GM19193 (cell line): ENCODE data around the gene ZNF587.

Experiments
- POLR2A ChIP-seq: IDR thresholded peaks from 4 replicates; pipeline ENCODE4 v1.6.1; 2011; ENCODE audit not compliant: insufficient read depth, insufficient read length; ENCODE audit errors: extremely low read depth

Gene ZNF587

GRCh38 chr19:57905258-57905657, 55.6 kb downstream of the ZNF587 start:
- no peak for TF ChIP-seq POLR2A

DNA sequence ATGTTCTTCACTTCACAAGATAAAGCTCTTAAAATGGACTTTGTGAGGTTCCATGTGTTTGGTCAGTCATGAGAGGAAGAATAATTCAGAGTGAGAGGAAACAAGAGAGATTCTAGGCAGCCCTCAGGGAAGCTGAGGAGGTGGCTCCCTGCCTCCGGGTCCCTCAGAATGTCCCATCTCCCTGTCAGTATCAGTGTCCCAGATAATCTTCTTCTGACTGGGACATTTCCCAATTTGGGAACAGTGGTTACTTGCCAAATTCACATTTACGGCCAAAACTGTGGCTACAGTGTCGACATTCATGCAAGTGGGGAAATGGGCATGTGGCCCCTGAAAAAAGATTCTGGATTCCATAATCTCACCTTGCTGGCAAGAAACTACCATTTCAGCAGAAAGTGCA, 57.7 kb downstream of the ZNF587 start:
- TF ChIP-seq POLR2A = no peak

DNA sequence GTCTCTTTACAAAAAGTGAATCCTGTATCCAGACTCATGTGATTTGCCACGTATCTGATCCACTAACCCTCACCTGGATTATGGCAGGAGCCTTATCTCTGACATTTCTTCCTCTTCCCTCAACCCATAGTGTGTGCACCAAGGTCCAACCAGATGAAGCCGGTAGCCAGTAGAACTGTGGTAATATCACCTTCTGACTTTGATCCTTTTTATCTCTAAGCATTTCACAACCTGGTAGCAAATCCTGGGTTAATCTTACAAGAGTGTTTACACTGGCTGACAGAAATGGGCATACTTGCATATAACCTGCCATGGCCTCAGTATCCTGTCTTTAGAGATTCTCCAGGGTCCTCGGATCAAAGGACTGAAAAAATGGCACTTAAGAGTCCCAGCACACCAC, 64.9 kb downstream of the ZNF587 start:
- TF ChIP-seq POLR2A = no peak
